Spleen (tissue), 11 donors: ENCODE data around the gene PHIP. TPM values are rescaled to one million over a fixed set of nuclear protein-coding genes. Genes with fewer than 3 reads are reported as not detected.

Experiments
- DNase-seq: peaks from one replicate; pipeline ENCODE4 v3.0.0-alpha.2; 2020
- H3K27ac ChIP-seq, 8 donors: fragments of 200-600 bp; sonication (generic) in 7 of 8; 1 replicate in 4 of 8; 2 replicates in 4 of 8; pipeline versions ENCODE4 v1.5.0 to v1.8.0; 2016 to 2021; ENCODE audit warnings: inconsistent platforms in 4 of 8, mild to moderate bottlenecking in 4 of 8, moderate library complexity in 1 of 8
- H3K27me3 ChIP-seq, 7 donors: fragments of 200-600 bp; sonication (generic) in 6 of 7; replicated peaks in 1 of 7; 1 replicate in 4 of 7; 2 replicates in 3 of 7; pipeline versions ENCODE4 v1.5.0 to v1.8.0; 2016 to 2021; ENCODE audit warnings: inconsistent platforms in 3 of 7, mild to moderate bottlenecking in 1 of 7
- H3K36me3 ChIP-seq, 6 donors: fragments of 200-600 bp; sonication (generic) in 5 of 6; 1 replicate in 4 of 6; 2 replicates in 2 of 6; pipeline versions ENCODE4 v1.5.0 to v1.8.0; 2016 to 2021; ENCODE audit warnings: inconsistent platforms in 2 of 6
- H3K4me1 ChIP-seq, 6 donors: fragments of 200-600 bp; sonication (generic) in 5 of 6; 1 replicate in 3 of 6; 2 replicates in 3 of 6; pipeline versions ENCODE4 v1.5.0 to v1.8.0; 2016 to 2021; ENCODE audit warnings: inconsistent platforms in 3 of 6
- H3K4me3 ChIP-seq, 8 donors: fragments of 200-600 bp; sonication (generic) in 7 of 8; 1 replicate in 4 of 8; 2 replicates in 4 of 8; pipeline versions ENCODE4 v1.5.0 to v1.8.0; 2016 to 2021; ENCODE audit warnings: inconsistent platforms in 4 of 8, mild to moderate bottlenecking in 4 of 8, moderate library complexity in 2 of 8
- H3K9me3 ChIP-seq, 8 donors: fragments of 200-600 bp; sonication (generic) in 7 of 8; 1 replicate in 4 of 8; 2 replicates in 4 of 8; pipeline versions ENCODE4 v1.5.0 to v1.8.0; 2016 to 2021; ENCODE audit warnings: inconsistent platforms in 4 of 8
- POLR2A ChIP-seq, 3 donors: fragments of 450-650 bp; IDR thresholded peaks; one replicate each; pipeline ENCODE4 v1.5.1; 2017; ENCODE audit warnings: antibody characterized with exemption in 3 of 3, mild to moderate bottlenecking in 1 of 3
- POLR2AphosphoS5 ChIP-seq, 3 donors: sonication (generic); formaldehyde crosslinking; IDR thresholded peaks; one replicate each; pipeline ENCODE4 v1.5.1; 2017; ENCODE audit warnings: antibody characterized with exemption in 3 of 3
- whole genome bisulfite sequencing, 5 donors: extraction: QIAGEN DNeasy Blood & Tissue Kit in 3 of 5; methylation state at CpG; one replicate each; pipeline versions ENCODE4 v1.1.5 to v1.1.7; 2013 to 2018; 5-methylcytosine and 5-hydroxymethylcytosine counted together
- intact Hi-C: fragments of 100-400 bp; cut with DNase I; formaldehyde crosslinking; loops from one replicate; pipeline ENCODE4 v1.15.0; 2023; ENCODE audit warnings: low total_unique reads
- polyA plus RNA-seq, 3 donors: library from polyadenylated mRNA; stranded (reverse); fragments of 200-250 nt; gene quantifications; one replicate each; pipeline ENCODE4 v1.2.1, GENCODE V29; 2013
- total RNA-seq, 7 donors: library from RNA; depleted of rRNA in 3 of 7; stranded (reverse); fragments of >200 nt in 3 of 7; fragmentation: NEBNext Ultra II Directional in 4 of 7; extraction: Animal tissue kit (Norgen Biotek cat#: 25700) in 4 of 7; gene quantifications; one replicate each; pipeline versions ENCODE4 v1.1.0 to v1.2.1, GENCODE V29; 2016 to 2021
- TF ChIP-seq, protein P1 (sequence below), 11 experiments: fragments of 200-600 bp in 7 of 11; fragments of 450-650 bp in 4 of 11; sonication (generic) in 4 of 11; IDR thresholded peaks in 8 of 11; conservative IDR thresholded peaks in 3 of 11; 1 replicate in 7 of 11; 2 replicates in 4 of 11; pipeline versions ENCODE4 v1.4.0 to v1.8.0; 2016 to 2021; ENCODE audit warnings: antibody characterized with exemption in 11 of 11, inconsistent platforms in 4 of 11, mild to moderate bottlenecking in 1 of 11
- donor health status: healthy with polysubstance abuse.
- donor health status: DM: no; HTN: no; CAD: no; lungs with moderate emphysema.
- donor health status: DM: no; HTN: no; CAD: no.
- donor health status: Bipolar disorder and iron deficiency.
- donor health status: healthy.
- donor health status: DM: no; HTN: no; CAD: no.
- donor health status: DM: yes; HTN: yes; CAD: no.

Gene PHIP
- total and polyA plus RNA-seq, 10 donors: 7.8 to 51.3 (median 35.9) TPM

DNA sequence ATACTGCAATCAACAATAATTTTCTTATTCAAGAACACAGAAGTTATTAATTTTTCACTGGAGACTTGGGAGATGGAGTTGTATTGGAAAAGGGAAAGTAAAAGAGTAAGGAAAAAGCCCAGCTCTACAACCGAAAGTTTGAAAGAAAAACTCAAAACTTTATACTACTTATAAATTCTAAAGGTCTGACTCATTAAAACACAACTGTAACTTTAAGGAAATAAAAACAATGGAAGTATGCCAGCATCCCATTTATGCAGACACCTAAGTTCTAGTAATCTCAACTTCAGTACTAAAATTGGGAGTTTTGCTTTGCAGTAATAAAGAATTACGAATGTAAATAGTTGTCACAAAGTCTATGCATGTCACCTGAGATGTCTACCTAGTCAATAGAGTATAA, 130.1 kb downstream of the PHIP start:
- DNase-seq: no peak
- Histone ChIP-seq H3K27ac (no peak overlapping the region), H3K27me3 (no peaks in the 10 kb centered on the region), H3K4me1 (no peaks in the 10 kb centered on the region), H3K36me3 (peaks cover 4 to 100% (median 93%) of the 10 kb centered on the region in 6 donors), H3K4me3 (no peak overlapping the region), H3K9me3 (peaks cover 0 to 21% (median 16%) of the 10 kb centered on the region in 8 donors)
- TF ChIP-seq POLR2A (IDR thresholded peaks at IDR 0.05) (no peak), POLR2AphosphoS5 (IDR thresholded peaks at IDR 0.05) (no peak)
- TF ChIP-seq, protein P1, sequence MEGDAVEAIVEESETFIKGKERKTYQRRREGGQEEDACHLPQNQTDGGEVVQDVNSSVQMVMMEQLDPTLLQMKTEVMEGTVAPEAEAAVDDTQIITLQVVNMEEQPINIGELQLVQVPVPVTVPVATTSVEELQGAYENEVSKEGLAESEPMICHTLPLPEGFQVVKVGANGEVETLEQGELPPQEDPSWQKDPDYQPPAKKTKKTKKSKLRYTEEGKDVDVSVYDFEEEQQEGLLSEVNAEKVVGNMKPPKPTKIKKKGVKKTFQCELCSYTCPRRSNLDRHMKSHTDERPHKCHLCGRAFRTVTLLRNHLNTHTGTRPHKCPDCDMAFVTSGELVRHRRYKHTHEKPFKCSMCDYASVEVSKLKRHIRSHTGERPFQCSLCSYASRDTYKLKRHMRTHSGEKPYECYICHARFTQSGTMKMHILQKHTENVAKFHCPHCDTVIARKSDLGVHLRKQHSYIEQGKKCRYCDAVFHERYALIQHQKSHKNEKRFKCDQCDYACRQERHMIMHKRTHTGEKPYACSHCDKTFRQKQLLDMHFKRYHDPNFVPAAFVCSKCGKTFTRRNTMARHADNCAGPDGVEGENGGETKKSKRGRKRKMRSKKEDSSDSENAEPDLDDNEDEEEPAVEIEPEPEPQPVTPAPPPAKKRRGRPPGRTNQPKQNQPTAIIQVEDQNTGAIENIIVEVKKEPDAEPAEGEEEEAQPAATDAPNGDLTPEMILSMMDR (IDR thresholded peaks at IDR 0.05 in 8 of 11, conservative IDR thresholded peaks at IDR 0.05 in 3 of 11): no peak
- intact Hi-C loops: no loop called here
- 94 to 96% (median 96%) methylated on average over 2 of the region's 2 CpGs for WGBS, 5 donors

DNA sequence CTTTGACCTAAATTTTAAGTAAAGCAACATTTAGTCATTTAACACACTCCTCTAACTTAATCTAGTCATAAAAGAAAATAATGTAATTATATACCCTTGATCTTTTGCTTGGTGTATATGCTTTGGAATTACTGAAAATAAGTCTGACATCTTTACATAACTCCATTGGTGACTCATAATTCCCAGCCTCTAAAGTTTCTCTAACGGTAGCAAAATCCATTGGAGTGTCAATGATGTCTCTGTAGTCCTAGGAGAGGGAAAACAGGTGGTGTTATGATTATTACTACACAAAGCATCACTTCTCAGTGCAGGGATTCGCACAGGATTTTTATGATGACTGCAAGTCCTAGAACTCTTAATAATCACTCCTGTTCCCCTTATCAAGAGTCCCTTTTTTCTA, 130.5 kb downstream of the PHIP start:
- intact Hi-C loops: no loop called here
- peaks cover 4 to 100% (median 90%) of the 10 kb centered on the region in 6 donors for H3K36me3 ChIP-seq
- no peak for DNase-seq

DNA sequence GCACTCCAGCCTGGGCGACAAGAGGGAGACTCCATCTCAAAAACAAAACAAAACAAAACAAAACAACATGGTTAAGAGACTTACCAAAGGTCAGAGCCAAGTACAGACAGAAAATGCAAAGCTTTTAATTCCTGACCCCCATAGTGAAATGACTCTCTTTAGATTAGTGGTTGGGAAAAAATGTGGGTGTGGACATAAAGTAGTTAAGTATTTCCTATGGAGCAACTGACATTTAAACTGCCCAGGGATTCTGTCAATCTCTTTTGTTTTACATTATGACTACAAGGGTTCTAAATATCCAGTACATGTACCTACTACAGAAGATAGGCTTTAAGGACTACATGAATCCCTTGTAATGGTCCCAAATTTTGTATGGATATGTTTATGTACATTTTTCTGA, 135.6 kb downstream of the PHIP start:
- no peak overlapping the region for H3K27ac ChIP-seq
- H3K36me3 ChIP-seq: peaks cover 4 to 100% (median 73%) of the 10 kb centered on the region in 6 donors
- no peaks in the 10 kb centered on the region for H3K27me3 ChIP-seq
- no peak for DNase-seq
- intact Hi-C loops: no loop called here
- H3K4me1 ChIP-seq: no peaks in the 10 kb centered on the region
- H3K9me3 ChIP-seq: no peaks in the 10 kb centered on the region
- TF ChIP-seq POLR2A (IDR thresholded peaks at IDR 0.05): no peak
- TF ChIP-seq, protein P1 (IDR thresholded peaks at IDR 0.05 in 8 of 11, conservative IDR thresholded peaks at IDR 0.05 in 3 of 11): no peak
- TF ChIP-seq POLR2AphosphoS5 (IDR thresholded peaks at IDR 0.05): no peak
- WGBS, 5 donors: 89 to 100% (median 95%) methylated on average over 1 of the region's 1 CpG
- H3K4me3 ChIP-seq: no peak overlapping the region

More for the DNA sequence above, 130.5 kb downstream of the PHIP start:
- H3K27me3 ChIP-seq: no peaks in the 10 kb centered on the region
- H3K4me1 ChIP-seq: no peaks in the 10 kb centered on the region
- H3K4me3 ChIP-seq: no peak overlapping the region
- H3K9me3 ChIP-seq: peaks cover 0 to 21% (median 16%) of the 10 kb centered on the region in 8 donors
- no peak for TF ChIP-seq POLR2AphosphoS5 (IDR thresholded peaks at IDR 0.05)
- 89 to 96% (median 95%) methylated on average over 2 of the region's 2 CpGs for WGBS, 5 donors
- no peak overlapping the region for H3K27ac ChIP-seq

DNA sequence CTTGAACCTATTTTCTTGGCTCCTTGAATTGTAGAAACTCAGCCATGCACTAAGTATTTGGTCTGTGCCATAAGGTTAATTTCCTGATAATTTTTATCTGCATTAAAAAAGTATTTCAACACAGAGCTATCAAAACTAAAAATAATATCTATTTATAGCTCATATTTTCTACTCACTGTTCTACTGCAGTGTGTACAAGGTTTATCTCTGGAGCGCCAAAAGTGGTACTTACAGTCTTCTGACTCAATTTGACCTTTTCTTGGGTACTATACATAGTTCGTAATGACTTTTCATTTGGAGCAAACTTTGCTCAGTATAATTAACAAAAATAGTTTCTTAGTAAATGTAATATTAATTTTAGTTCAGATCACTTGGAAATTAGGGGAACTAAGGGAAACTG, 141.5 kb downstream of the PHIP start:
- Histone ChIP-seq H3K36me3 (peaks cover 0 to 50% (median 21%) of the 10 kb centered on the region in 6 donors), H3K9me3 (peaks cover 0 to 27% (median 18%) of the 10 kb centered on the region in 8 donors), H3K4me1 (no peaks in the 10 kb centered on the region), H3K4me3 (no peak overlapping the region), H3K27me3 (no peaks in the 10 kb centered on the region), H3K27ac (no peak overlapping the region)
- intact Hi-C loops: no loop called here
- 93 to 99% (median 96%) methylated on average over 2 of the region's 2 CpGs for WGBS, 5 donors
- DNase-seq: no peak
- TF ChIP-seq POLR2A (IDR thresholded peaks at IDR 0.05) (no peak), POLR2AphosphoS5 (IDR thresholded peaks at IDR 0.05) (no peak)
- TF ChIP-seq, protein P1 (IDR thresholded peaks at IDR 0.05 in 8 of 11, conservative IDR thresholded peaks at IDR 0.05 in 3 of 11): no peak

DNA sequence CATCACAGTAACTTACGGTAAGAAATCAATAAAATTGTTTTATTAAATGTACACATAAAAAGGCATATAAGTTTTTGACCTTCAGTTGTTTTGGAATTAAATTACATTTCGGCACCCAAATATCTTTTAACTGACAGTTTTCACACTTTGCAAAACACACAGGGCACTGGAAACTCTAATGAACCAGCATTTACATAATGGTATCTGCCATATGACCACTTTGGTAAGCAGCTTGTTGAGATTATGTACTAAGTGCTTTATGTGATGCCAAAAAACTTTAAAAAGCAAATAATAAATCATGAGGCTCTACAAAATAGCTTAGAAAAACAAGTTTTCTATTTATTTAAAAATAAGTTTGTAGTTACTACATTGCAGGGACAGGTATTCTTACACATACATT, 142.5 kb downstream of the PHIP start:
- Histone ChIP-seq H3K9me3 (peaks cover 0 to 36% (median 18%) of the 10 kb centered on the region in 8 donors), H3K27me3 (no peaks in the 10 kb centered on the region), H3K36me3 (peaks cover 0 to 40% (median 12%) of the 10 kb centered on the region in 6 donors), H3K4me1 (no peaks in the 10 kb centered on the region), H3K4me3 (no peak overlapping the region), H3K27ac (no peak overlapping the region)
- intact Hi-C loops: no loop called here
- DNase-seq: no peak
- no peak for TF ChIP-seq POLR2A (IDR thresholded peaks at IDR 0.05)
- 94 to 100% (median 97%) methylated on average over 2 of the region's 2 CpGs for WGBS, 5 donors
